ENCODE data around the gene GSG1L. TPM values are rescaled to one million over a fixed set of nuclear protein-coding genes. Genes with fewer than 3 reads are reported as not detected.

GSG1L gene
- total and polyA plus RNA-seq, 5 donors = 29.5 to 44.8 (median 33.4) TPM

DNA sequence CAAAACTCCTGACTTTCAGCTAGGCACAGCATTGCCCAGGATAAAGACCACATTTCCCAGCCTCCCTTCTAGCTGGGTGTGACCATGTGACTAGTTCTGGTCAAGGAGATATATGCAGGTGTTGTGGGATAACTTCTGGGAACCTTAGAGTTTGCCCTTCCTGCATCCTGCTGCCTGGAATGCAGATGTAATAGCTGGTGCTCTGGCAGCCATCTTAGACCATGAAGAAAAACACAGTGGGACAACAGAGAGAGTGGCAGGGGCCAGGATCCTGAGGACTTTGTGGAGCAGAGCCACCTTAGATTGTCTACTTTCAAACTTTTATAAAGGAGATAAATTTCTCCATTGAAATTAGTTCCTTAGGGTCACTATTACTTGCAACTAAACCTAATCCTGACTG lies 101.3 kb downstream of the GSG1L start:
- intact Hi-C loops (cut with DNase I) = no loop called here
- Histone ChIP-seq H3K4me1 (ENCODE audit: control insufficient read depth, insufficient read depth, low read length) (no peaks in the 10 kb centered on the region), H3K4me3 (ENCODE audit: low read length) (no peak overlapping the region), H3K9me3 (ENCODE audit: control insufficient read depth, low read length) (no peaks in the 10 kb centered on the region), H3K27me3 (ENCODE audit: control insufficient read depth, insufficient read depth) (no peaks in the 10 kb centered on the region), H3K27ac (ENCODE audit: low read length) (no peak overlapping the region)
- ATAC-seq (no peak), DNase-seq (no peak)

- no peak for ATAC-seq
- intact Hi-C loops (cut with DNase I) = no loop called here
- Histone ChIP-seq H3K27ac (ENCODE audit: low read length) (no peak overlapping the region), H3K4me1 (ENCODE audit: control insufficient read depth, insufficient read depth, low read length) (no peaks in the 10 kb centered on the region), H3K9me3 (ENCODE audit: control insufficient read depth, low read length) (no peaks in the 10 kb centered on the region), H3K27me3 (ENCODE audit: control insufficient read depth, insufficient read depth) (no peaks in the 10 kb centered on the region), H3K4me3 (ENCODE audit: low read length) (no peak overlapping the region)
- DNase-seq = no peak
- 83% methylated on average over 3 of the region's 3 CpGs for WGBS
Measured at GRCh38 chr16:27961296-27961620, 102.3 kb downstream of the GSG1L start.

- Histone ChIP-seq H3K9me3 (ENCODE audit: control insufficient read depth, low read length) (no peaks in the 10 kb centered on the region), H3K27ac (ENCODE audit: low read length) (no peak overlapping the region), H3K27me3 (ENCODE audit: control insufficient read depth, insufficient read depth) (no peaks in the 10 kb centered on the region), H3K4me3 (ENCODE audit: low read length) (no peak overlapping the region), H3K4me1 (ENCODE audit: control insufficient read depth, insufficient read depth, low read length) (no peaks in the 10 kb centered on the region)
- DNase-seq (no peak), ATAC-seq (no peak)
- intact Hi-C loops (cut with DNase I) = no loop called here
- 83% methylated on average over 17 of the region's 17 CpGs for WGBS
Measured at GRCh38 chr16:27960619-27961295, 102.8 kb downstream of the GSG1L start.

DNA sequence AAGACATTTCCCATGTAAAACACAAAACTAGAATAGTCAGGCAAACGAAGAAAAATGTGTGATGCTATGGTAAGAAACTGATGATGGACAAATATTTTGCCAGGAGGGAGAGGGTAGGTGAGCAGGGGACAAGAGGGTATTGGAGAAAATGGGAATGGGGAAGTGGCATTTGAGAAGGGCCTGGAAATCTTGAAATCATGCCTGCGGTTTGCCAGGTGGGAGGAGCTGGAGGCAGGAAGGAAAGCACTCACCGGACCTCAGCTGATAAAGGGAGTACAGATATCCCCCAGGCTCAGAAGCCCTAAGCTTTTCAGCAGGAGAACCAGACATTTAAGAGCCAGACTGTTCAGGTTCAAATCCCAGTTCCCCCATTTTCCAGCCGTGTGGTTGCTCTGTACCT lies 103.6 kb downstream of the GSG1L start:
- H3K9me3 ChIP-seq (ENCODE audit: control insufficient read depth, low read length) = no peaks in the 10 kb centered on the region
- intact Hi-C loops (cut with DNase I) = no loop called here
- no peaks in the 10 kb centered on the region for H3K27me3 ChIP-seq (ENCODE audit: control insufficient read depth, insufficient read depth)
- ATAC-seq (no peak), DNase-seq (no peak)
- H3K4me1 ChIP-seq (ENCODE audit: control insufficient read depth, insufficient read depth, low read length) = no peaks in the 10 kb centered on the region
- WGBS = 32% methylated on average over 4 of the region's 4 CpGs
- no peak overlapping the region for H3K4me3 ChIP-seq (ENCODE audit: low read length)
- H3K27ac ChIP-seq (ENCODE audit: low read length) = no peak overlapping the region

DNA sequence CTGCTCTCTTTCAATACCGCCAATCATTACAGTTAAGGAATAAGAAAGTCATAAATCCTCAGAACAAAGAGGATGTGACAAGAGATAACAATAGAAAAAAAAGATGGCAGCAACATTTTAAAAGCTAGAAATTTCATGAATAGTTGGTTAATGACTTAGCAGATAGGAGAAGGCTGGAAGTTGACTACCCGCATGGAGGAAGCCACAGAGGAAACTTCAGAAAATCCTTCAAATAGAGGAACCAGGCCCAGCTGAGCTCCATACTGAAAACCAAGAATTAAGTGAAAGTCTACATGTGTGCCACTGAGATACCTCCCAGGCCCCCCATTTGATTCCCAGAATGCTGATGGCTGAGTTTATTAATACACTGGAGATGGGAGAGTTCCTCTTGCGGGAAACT lies 109.3 kb downstream of the GSG1L start:
- H3K4me3 ChIP-seq (ENCODE audit: low read length) = no peak overlapping the region
- no peaks in the 10 kb centered on the region for H3K9me3 ChIP-seq (ENCODE audit: control insufficient read depth, low read length)
- intact Hi-C loops (cut with DNase I) = no loop called here
- no peak overlapping the region for H3K27ac ChIP-seq (ENCODE audit: low read length)
- 79% methylated on average over 3 of the region's 3 CpGs for WGBS
- no peaks in the 10 kb centered on the region for H3K4me1 ChIP-seq (ENCODE audit: control insufficient read depth, insufficient read depth, low read length)
- ATAC-seq (no peak), DNase-seq (no peak)
- H3K27me3 ChIP-seq (ENCODE audit: control insufficient read depth, insufficient read depth) = no peaks in the 10 kb centered on the region

DNA sequence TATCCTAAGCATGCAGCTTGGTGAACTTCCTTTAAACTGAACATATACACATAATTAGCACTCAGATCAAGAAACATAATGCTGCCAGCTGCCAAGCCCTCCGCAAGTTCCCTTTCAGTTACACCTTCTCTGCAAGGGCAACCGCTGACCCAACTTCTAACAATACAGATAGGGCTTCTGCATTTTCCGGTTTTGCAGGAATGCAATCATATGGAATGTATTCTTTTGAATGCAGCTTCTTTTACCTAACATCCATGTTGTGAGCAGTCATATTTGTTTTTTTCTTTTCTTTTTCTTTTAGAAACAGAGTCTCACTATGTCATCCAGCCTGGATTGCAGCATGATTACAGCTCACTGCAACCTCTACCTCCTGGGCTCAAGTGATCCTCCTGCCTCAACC lies 110.7 kb downstream of the GSG1L start:
- no peak for ATAC-seq
- H3K4me3 ChIP-seq (ENCODE audit: low read length) = no peak overlapping the region
- 84% methylated on average over 3 of the region's 3 CpGs for WGBS

GRCh38 chr16:27951489-27952120 lies 111.9 kb downstream of the GSG1L start:
- WGBS = 76% methylated on average over 7 of the region's 7 CpGs
- no peaks in the 10 kb centered on the region for H3K27me3 ChIP-seq (ENCODE audit: control insufficient read depth, insufficient read depth)
- intact Hi-C loops (cut with DNase I) = no loop called here
- no peaks in the 10 kb centered on the region for H3K9me3 ChIP-seq (ENCODE audit: control insufficient read depth, low read length)
- ATAC-seq (no peak), DNase-seq (no peak)
- no peaks in the 10 kb centered on the region for H3K4me1 ChIP-seq (ENCODE audit: control insufficient read depth, insufficient read depth, low read length)
- no peak overlapping the region for H3K27ac ChIP-seq (ENCODE audit: low read length)
- no peak overlapping the region for H3K4me3 ChIP-seq (ENCODE audit: low read length)

More for the DNA sequence above, 110.7 kb downstream of the GSG1L start:
- intact Hi-C loops (cut with DNase I) = no loop called here
- Histone ChIP-seq H3K4me1 (ENCODE audit: control insufficient read depth, insufficient read depth, low read length) (no peaks in the 10 kb centered on the region), H3K27ac (ENCODE audit: low read length) (no peak overlapping the region), H3K9me3 (ENCODE audit: control insufficient read depth, low read length) (no peaks in the 10 kb centered on the region), H3K27me3 (ENCODE audit: control insufficient read depth, insufficient read depth) (no peaks in the 10 kb centered on the region)
- no peak for DNase-seq

DNA sequence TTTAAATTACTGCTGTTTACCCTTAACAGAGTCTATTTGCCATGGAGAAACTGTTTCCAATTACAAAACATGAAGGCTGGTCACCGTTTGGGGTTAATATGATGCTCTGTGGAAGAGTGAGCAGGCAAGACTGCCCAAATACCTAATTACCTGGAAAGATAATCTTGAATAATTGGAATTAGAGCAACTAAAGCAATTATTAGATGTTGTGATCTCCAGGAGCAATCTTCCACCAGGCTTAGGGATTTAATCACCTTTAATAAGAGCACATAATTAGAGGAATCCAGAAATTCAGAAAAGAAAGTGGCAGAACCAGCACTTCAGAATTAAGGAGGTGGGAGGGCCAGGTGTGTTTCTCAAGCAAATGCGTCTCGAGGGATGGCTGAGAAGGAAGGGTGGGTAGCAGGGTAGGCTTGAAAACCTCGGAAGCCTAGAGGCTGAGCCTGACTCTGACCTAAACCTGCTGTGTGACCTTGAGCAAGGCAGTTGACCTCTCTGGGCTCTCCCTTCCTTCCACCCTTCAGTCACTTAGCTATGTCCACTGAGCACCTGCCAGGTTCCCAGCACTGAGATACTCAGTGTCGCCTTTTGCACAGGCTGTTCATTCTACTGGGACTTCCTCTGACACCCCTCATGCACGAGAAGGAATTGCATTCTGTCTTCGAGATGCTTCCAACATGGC lies 113.2 kb downstream of the GSG1L start:
- Histone ChIP-seq H3K4me1 (ENCODE audit: control insufficient read depth, insufficient read depth, low read length) (no peaks in the 10 kb centered on the region), H3K27me3 (ENCODE audit: control insufficient read depth, insufficient read depth) (no peaks in the 10 kb centered on the region), H3K9me3 (ENCODE audit: control insufficient read depth, low read length) (no peaks in the 10 kb centered on the region), H3K4me3 (ENCODE audit: low read length) (no peak overlapping the region), H3K27ac (ENCODE audit: low read length) (no peak overlapping the region)
- ATAC-seq (no peak), DNase-seq (no peak)
- WGBS = 81% methylated on average over 7 of the region's 7 CpGs
- intact Hi-C loops (cut with DNase I) = no loop called here

DNA sequence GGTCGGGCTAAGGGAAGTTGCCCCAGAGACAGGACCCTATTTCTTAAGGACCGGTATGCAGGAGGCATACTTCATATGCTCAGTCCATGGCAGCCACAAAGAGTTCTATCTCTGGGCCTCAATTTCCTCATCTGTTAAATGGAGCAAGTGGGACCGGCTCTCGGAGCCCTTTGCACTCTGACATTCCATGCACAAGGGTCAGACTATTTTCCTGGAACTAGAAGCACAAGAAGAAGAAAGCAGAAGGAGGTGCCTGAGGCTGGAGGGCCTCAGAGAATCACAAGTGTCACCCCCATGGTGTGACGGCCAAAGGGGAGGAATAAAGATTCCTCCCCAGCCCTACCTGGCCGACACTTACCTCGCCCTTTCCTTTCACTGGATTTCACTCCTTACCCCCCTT lies 115.8 kb downstream of the GSG1L start:
- no peaks in the 10 kb centered on the region for H3K9me3 ChIP-seq (ENCODE audit: control insufficient read depth, low read length)
- H3K4me3 ChIP-seq (ENCODE audit: low read length) = no peak overlapping the region
- no peak for DNase-seq
- H3K27me3 ChIP-seq (ENCODE audit: control insufficient read depth, insufficient read depth) = no peaks in the 10 kb centered on the region
- no peaks in the 10 kb centered on the region for H3K4me1 ChIP-seq (ENCODE audit: control insufficient read depth, insufficient read depth, low read length)
- ATAC-seq = no peak
- intact Hi-C loops (cut with DNase I) = no loop called here
- 69% methylated on average over 7 of the region's 7 CpGs for WGBS
- no peak overlapping the region for H3K27ac ChIP-seq (ENCODE audit: low read length)

- 34% methylated on average over 15 of the region's 15 CpGs for WGBS
- H3K4me1 ChIP-seq (ENCODE audit: control insufficient read depth, insufficient read depth, low read length) = no peaks in the 10 kb centered on the region
- no peaks in the 10 kb centered on the region for H3K27me3 ChIP-seq (ENCODE audit: control insufficient read depth, insufficient read depth)
- no peak for ATAC-seq
- no peak overlapping the region for H3K27ac ChIP-seq (ENCODE audit: low read length)
- no peaks in the 10 kb centered on the region for H3K9me3 ChIP-seq (ENCODE audit: control insufficient read depth, low read length)
- intact Hi-C loops (cut with DNase I) = no loop called here
- DNase-seq = no peak
- H3K4me3 ChIP-seq (ENCODE audit: low read length) = no peak overlapping the region
Measured at GRCh38 chr16:27945233-27945973, 118.1 kb downstream of the GSG1L start.

DNA sequence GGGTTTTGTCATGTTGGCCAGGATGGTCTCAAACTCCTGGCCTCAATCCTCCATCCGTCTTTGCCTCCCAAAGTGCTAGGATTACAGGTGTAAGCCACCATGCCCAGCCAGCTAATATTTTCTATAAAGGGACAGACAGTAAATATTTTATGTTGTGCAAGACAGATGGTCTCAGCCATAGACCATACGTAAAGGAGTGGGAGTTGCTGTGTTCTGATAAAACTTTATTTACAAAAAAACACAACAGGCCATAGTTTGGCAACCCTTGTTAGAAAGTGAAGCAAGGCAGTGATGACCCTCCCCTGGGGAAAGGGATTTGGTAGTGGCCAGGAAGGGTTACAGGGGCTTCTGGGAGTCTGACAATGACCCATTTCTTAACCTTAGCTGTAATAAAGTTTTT lies 119.7 kb downstream of the GSG1L start:
- no peak for ATAC-seq
- DNase-seq = no peak
- WGBS = 77% methylated on average over 2 of the region's 2 CpGs
- Histone ChIP-seq H3K9me3 (ENCODE audit: control insufficient read depth, low read length) (no peaks in the 10 kb centered on the region), H3K27me3 (ENCODE audit: control insufficient read depth, insufficient read depth) (no peaks in the 10 kb centered on the region), H3K4me1 (ENCODE audit: control insufficient read depth, insufficient read depth, low read length) (no peaks in the 10 kb centered on the region), H3K27ac (ENCODE audit: low read length) (no peak overlapping the region), H3K4me3 (ENCODE audit: low read length) (no peak overlapping the region)
- intact Hi-C loops (cut with DNase I) = no loop called here

Data from right cardiac atrium (tissue), 5 donors.